WI38 (cell line): Measurements from ENCODE around the gene RPL29.

Source experiments
- H3K4me3 ChIP-seq: 2 replicates; pipeline ENCODE4 v1.5.1; 2011; ENCODE audit warnings: low read depth, mild to moderate bottlenecking, control low read depth, low read length
- CTCF ChIP-seq: IDR thresholded peaks from 2 replicates; pipeline ENCODE4 v1.5.1; 2012; ENCODE audit warnings: low read depth, mild to moderate bottlenecking, control low read depth, low read length

RPL29 gene

GRCh38 chr3:51966922-51967383, 28.7 kb downstream of the RPL29 start:
- H3K4me3 ChIP-seq: peak overlapping the region; percentile 77
- no peak for TF ChIP-seq CTCF

- TF ChIP-seq CTCF: no peak
- peak overlapping the region; percentile 77 for H3K4me3 ChIP-seq
Measured at GRCh38 chr3:51966486-51966885, 29.2 kb downstream of the RPL29 start.

- H3K4me3 ChIP-seq: peak overlapping the region; percentile 77
- no peak for TF ChIP-seq CTCF
Measured at GRCh38 chr3:51966016-51966415, 29.7 kb downstream of the RPL29 start.

GRCh38 chr3:51964521-51964920, 31.2 kb downstream of the RPL29 start:
- TF ChIP-seq CTCF: no peak
- no peak overlapping the region for H3K4me3 ChIP-seq

GRCh38 chr3:51963951-51964451, 31.7 kb downstream of the RPL29 start:
- TF ChIP-seq CTCF: no peak
- H3K4me3 ChIP-seq: no peak overlapping the region

GRCh38 chr3:51962854-51963530, 32.7 kb downstream of the RPL29 start:
- TF ChIP-seq CTCF: no peak
- no peak overlapping the region for H3K4me3 ChIP-seq

GRCh38 chr3:51961602-51962569, 33.8 kb downstream of the RPL29 start:
- no peak overlapping the region for H3K4me3 ChIP-seq

More at GRCh38 chr3:51961602-51962569, 33.8 kb downstream of the RPL29 start:
- no peak for TF ChIP-seq CTCF
